AG08395 (cell line): ENCODE results near the gene SCRN2.

Experiments used
- DNase-seq: peaks from one replicate; pipeline ENCODE4 v3.0.0; 2012; ENCODE audit warnings: mixed read lengths, low spot score

The SCRN2 gene

GRCh38 chr17:47804461-47804860, 36.6 kb downstream of the SCRN2 start:
- no peak for DNase-seq

- DNase-seq = no peak
These were observed 37.3 kb downstream of the SCRN2 start for GRCh38 chr17:47803751-47804150.

DNA sequence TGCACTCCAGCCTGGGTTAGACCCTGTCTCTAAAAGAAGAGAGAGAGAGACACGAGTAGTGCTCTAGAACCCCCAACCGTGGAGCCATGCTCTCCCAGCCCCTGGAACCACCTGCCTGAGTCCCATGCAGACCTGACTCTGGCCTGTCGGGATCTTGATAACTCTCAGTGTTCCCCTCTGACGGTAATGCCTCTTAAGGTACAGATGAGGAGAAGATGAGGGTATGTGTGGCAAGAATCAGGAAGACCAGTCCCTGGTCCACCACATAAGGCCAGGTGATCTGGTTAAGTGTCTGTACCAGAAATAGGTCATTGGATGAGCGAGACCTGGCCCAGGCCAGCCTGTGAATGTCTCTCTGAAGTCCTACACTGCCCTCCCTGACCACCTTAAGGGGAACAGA, 37.9 kb downstream of the SCRN2 start:
- no peak for DNase-seq

DNA sequence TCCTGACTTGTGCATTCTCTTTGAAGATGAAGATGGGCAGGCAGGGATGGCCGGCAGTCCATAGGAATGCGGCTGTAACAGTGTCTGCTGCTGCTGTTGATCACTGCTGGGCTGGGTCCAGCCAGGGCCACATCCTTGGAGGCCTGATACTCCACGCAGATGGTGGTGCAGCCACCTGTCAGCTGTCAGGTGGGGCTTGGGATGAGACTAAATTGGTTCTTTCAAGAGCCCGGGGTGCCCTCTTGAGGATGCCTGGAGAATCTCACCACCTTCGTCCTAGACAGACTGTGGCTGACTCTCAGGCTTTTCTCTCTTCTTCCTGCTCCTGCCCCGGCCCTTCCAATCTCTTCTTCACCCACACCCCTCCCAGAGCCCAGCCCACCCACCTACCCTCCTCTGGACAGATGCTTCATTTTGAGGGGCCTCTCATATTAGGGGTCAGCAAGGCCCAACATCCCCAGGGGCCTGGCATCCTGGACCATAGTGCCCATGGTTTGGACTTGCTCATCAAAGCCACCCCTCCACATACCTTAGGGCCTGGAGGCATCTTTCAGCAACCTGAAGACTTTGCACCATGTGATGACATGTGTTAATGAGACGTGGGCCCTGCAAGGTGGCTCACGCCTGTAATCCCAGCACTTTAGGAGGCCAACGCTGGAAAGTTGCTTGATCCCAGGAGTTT, 38.6 kb downstream of the SCRN2 start:
- peak; percentile 61 for DNase-seq

DNA sequence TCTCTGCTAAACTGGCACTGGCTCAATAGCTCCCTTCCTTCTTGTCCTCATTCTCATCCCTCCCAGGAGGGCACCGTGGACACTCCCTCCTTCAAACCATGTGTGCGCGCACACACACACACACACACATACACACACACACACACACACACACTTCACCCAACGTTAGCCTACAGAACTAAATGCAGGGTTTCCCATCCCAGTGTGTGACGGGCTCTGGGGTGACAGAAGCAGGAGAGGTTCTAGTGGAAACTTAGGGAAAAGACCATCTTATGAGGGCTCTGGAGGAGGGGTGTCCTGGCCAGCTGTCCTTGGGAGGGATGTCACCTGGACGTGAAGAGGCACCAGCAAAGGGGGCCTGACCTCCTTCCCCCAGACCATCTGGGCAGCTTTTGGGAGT, 39.2 kb downstream of the SCRN2 start:
- DNase-seq = no peak

GRCh38 chr17:47801176-47801765, 39.8 kb downstream of the SCRN2 start:
- DNase-seq = no peak

- DNase-seq = no peak
These were observed 40.4 kb downstream of the SCRN2 start for GRCh38 chr17:47800686-47801085.

GRCh38 chr17:47797797-47798196, 43.3 kb downstream of the SCRN2 start:
- DNase-seq = no peak

- DNase-seq = no peak
These were observed 48.1 kb downstream of the SCRN2 start for GRCh38 chr17:47792979-47793378.

DNA sequence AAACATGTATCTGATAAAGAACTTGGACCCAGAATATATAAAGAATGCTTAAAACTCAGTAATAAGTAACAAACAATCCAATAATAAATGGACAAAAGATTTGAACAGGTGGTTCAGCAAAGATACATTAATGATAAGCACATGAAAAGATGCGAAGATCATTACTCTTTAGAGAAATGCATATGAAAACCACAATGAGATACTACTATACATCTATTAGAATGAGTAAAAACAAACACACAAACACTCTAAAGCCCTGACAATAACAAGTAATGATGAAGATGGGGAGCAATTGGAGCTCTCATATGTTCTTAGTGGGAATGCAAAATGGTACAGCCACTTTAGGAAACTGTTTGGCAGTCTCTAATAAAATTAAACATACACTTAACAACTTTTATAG, 48.6 kb downstream of the SCRN2 start:
- DNase-seq = no peak

DNA sequence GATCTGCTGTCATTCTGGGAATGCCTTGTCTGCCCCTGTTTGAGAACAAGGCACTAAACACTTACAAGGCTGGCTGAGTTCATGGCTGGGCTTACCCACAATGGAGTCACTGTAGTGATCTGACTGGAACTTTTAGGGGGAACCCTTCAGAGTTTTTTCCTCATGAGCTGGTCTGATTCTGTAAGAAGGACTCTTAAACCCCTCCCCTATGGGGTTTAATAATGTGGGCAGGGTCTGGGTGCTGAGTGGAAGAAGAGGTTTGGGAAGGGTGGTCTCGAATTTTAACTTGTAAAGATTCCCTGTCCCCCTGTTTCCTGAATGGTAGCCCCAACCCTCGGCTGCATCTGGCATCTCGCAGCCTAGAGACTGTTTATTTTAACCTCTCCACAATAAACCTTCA, 50.0 kb downstream of the SCRN2 start:
- no peak for DNase-seq

DNA sequence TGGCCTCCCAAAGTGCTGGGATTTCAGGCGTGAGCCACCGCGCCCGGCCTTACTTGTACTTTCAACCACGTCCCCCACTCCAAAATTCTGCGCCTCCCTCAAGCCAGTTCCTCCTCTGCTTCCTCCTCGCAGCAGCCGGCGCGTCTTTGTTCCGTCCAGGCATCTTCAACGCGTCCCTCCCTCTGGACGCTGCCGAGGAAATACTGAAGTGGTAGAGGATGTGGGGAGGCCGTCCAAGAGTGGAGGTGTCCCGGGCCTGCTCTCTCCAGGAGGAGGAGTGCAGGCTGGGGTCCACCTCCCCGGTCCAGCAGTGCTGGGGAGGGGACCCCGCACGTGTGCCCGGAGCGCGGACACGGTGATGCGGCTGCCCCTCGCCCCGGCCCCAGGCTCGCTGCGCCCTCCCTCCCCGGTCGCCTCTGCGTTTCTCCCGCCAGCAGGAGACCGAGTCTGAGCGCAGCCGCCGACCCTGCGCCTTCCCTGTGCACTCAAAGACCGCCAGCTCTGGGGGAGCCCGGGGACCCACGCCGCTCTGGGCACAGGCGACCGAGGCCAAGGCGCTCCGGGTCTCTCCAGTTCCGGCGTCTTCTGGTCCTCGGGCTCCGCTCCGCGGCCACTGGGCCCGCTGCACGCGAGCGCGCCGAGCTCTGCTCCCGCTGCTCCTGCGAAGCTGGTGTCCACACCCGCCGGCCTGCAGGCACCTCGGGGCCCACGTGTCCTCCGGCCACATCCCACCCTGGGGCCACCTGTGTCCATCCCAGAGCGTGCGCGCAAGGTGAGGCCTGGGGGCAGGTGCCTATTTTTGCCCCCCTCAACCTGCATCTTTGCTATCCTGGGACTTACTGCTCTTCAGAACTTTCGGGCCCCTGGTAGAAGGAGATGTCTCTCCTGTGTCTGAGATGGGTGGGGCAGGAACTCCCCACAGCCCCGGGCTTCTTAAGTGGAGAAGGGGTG, 51.2 kb downstream of the SCRN2 start:
- DNase-seq = peak; percentile 76
